ENCODE data around the gene TENT4A. TPM values are rescaled to one million over a fixed set of nuclear protein-coding genes. Genes with fewer than 3 reads are reported as not detected.

The TENT4A gene
- total and polyA plus RNA-seq, 2 of the 13 experiments (the other 11 are each of a cell fraction or from before 2014, with no cell fraction given) = 6.3 to 13.3 TPM

- TF ChIP-seq NFAT5 (CRISPR knock-in tag; IDR thresholded peaks at IDR 0.05) (0 out of 2 replicates have a peak, but pooled peaks have one; percentile 61), MAFK (conservative IDR thresholded peaks at IDR 0.05 in 1 of 2, IDR thresholded peaks at IDR 0.05 in 1 of 2; ENCODE audit: low read length in 2 of 2) (no peak), TFAP4 (IDR thresholded peaks at IDR 0.05; ENCODE audit: borderline replicate concordance, low read depth) (peak; percentile 59; the same call in 1 of the 2 replicates), REXO4 (CRISPR knock-in tag; IDR thresholded peaks at IDR 0.05; ENCODE audit: borderline replicate concordance) (no peak), NAIF1 (CRISPR knock-in tag; IDR thresholded peaks at IDR 0.05; ENCODE audit: borderline replicate concordance) (no peak), ZMYM3 (CRISPR knock-in tag; IDR thresholded peaks at IDR 0.05) (no peak), ZNF646 (CRISPR knock-in tag; IDR thresholded peaks at IDR 0.05) (no peak), SOX13 (IDR thresholded peaks at IDR 0.05) (no peak), SOX13 (CRISPR knock-in tag; conservative IDR thresholded peaks at IDR 0.05 in 1 of 2, IDR thresholded peaks at IDR 0.05 in 1 of 2) (no peak), FOSL2 (CRISPR knock-in tag; IDR thresholded peaks at IDR 0.05) (peak; percentile 27; the same call in 1 of the 2 replicates), POLR2AphosphoS2 (IDR thresholded peaks at IDR 0.05; ENCODE audit: low read depth, low read length) (no peak), SATB2 (CRISPR knock-in tag; IDR thresholded peaks at IDR 0.05) (0 out of 2 replicates have a peak, but pooled peaks have one; percentile 47), SETDB1 (CRISPR knock-in tag; IDR thresholded peaks at IDR 0.05; ENCODE audit: borderline replicate concordance) (no peak), IKZF4 (CRISPR knock-in tag; IDR thresholded peaks at IDR 0.05; ENCODE audit: borderline replicate concordance, low read depth, not compliant biosample characterization) (no peak), PHF20 (CRISPR knock-in tag; IDR thresholded peaks at IDR 0.05) (peak; percentile 44; the same call in 1 of the 2 replicates), POLR2G (IDR thresholded peaks at IDR 0.05; ENCODE audit: low read depth, low read length) (no peak), ZNF136 (CRISPR knock-in tag; IDR thresholded peaks at IDR 0.05; ENCODE audit: low read depth) (no peak)
Measured at GRCh38 chr5:6686915-6687409, 26.3 kb upstream of the TENT4A start (continued).

Data from HepG2 (cell line).